Measurements from ENCODE around the gene SIRPB1.

The SIRPB1 gene

GRCh38 chr20:1629321-1629720 lies 9.5 kb upstream of the SIRPB1 start:
- TF ChIP-seq CTCF (IDR thresholded peaks at IDR 0.05; ENCODE audit: borderline replicate concordance, insufficient read depth, low read depth, low read length), result no peak
- H3K4me3 ChIP-seq (ENCODE audit: low read depth, low read length), result no peak overlapping the region

GRCh38 chr20:1628621-1629020 lies 8.8 kb upstream of the SIRPB1 start:
- no peak for TF ChIP-seq CTCF (IDR thresholded peaks at IDR 0.05; ENCODE audit: borderline replicate concordance, insufficient read depth, low read depth, low read length)
- no peak overlapping the region for H3K4me3 ChIP-seq (ENCODE audit: low read depth, low read length)

GRCh38 chr20:1627200-1627550 lies 7.4 kb upstream of the SIRPB1 start:
- no peak for TF ChIP-seq CTCF (IDR thresholded peaks at IDR 0.05; ENCODE audit: borderline replicate concordance, insufficient read depth, low read depth, low read length)

GRCh38 chr20:1626528-1627199 lies 6.9 kb upstream of the SIRPB1 start:
- no peak overlapping the region for H3K4me3 ChIP-seq (ENCODE audit: low read depth, low read length)
- no peak for TF ChIP-seq CTCF (IDR thresholded peaks at IDR 0.05; ENCODE audit: borderline replicate concordance, insufficient read depth, low read depth, low read length)

More at GRCh38 chr20:1627200-1627550, 7.4 kb upstream of the SIRPB1 start:
- no peak overlapping the region for H3K4me3 ChIP-seq (ENCODE audit: low read depth, low read length)

- no peak overlapping the region for H3K4me3 ChIP-seq (ENCODE audit: low read depth, low read length)
- no peak for TF ChIP-seq CTCF (IDR thresholded peaks at IDR 0.05; ENCODE audit: borderline replicate concordance, insufficient read depth, low read depth, low read length)
Observed at GRCh38 chr20:1625083-1625690, 5.4 kb upstream of the SIRPB1 start.

- TF ChIP-seq CTCF (IDR thresholded peaks at IDR 0.05; ENCODE audit: borderline replicate concordance, insufficient read depth, low read depth, low read length), result no peak
Observed at GRCh38 chr20:1623501-1624205, 3.8 kb upstream of the SIRPB1 start.

More at GRCh38 chr20:1623501-1624205, 3.8 kb upstream of the SIRPB1 start:
- no peak overlapping the region for H3K4me3 ChIP-seq (ENCODE audit: low read depth, low read length)
